SJCRH30 (cell line): ENCODE data around the gene ADM. TPM values are rescaled to one million over a fixed set of nuclear protein-coding genes. Genes with fewer than 3 reads are reported as not detected.
A peak's percentile ranks its signal among the peaks of the same experiment; 100 is the strongest.

ENCODE experiments used
- DNase-seq, 2 experiments: peaks; one replicate each; pipeline ENCODE4 v3.0.0-alpha.2; 2015 to 2020
- H3K27ac ChIP-seq: fragments of 250-450 bp; sonication (Bioruptor Pico); 2 replicates; pipeline ENCODE4 v1.5.1; 2020; ENCODE audit warnings: mild to moderate bottlenecking, moderate library complexity
- H3K27me3 ChIP-seq: fragments of 250-450 bp; sonication (Bioruptor Pico); 2 replicates; pipeline ENCODE4 v1.5.1; 2020; ENCODE audit warnings: mild to moderate bottlenecking, moderate library complexity
- H3K36me3 ChIP-seq: fragments of 250-450 bp; sonication (Bioruptor Pico); 2 replicates; pipeline ENCODE4 v1.5.1; 2020; ENCODE audit warnings: mild to moderate bottlenecking, moderate library complexity
- H3K4me1 ChIP-seq: fragments of 250-450 bp; sonication (Bioruptor Pico); 2 replicates; pipeline ENCODE4 v1.5.1; 2020; ENCODE audit warnings: mild to moderate bottlenecking, moderate library complexity
- H3K4me3 ChIP-seq: fragments of 250-450 bp; sonication (Bioruptor Pico); 2 replicates; pipeline ENCODE4 v1.5.1; 2020; ENCODE audit warnings: mild to moderate bottlenecking, moderate library complexity
- H3K9me3 ChIP-seq: fragments of 250-450 bp; sonication (Bioruptor Pico); replicated peaks from 2 replicates; pipeline ENCODE4 v1.5.1; 2020; ENCODE audit warnings: mild to moderate bottlenecking, moderate library complexity
- total RNA-seq: library from RNA; depleted of rRNA; stranded (reverse); fragments of >200 nt; shearing (Covaris generic); gene quantifications from 2 replicates; pipeline ENCODE4 v1.2.3, GENCODE V29; 2014

The ADM gene
- total RNA-seq, 1 experiment from 2014 or later, result 2.3 TPM

- DNase-seq, result no peak
- H3K27ac ChIP-seq, result no peak overlapping the region
- H3K36me3 ChIP-seq, result no peaks in the 10 kb centered on the region
- peak overlapping the region; percentile 64 for H3K4me3 ChIP-seq
- H3K9me3 ChIP-seq, result no peaks in the 10 kb centered on the region
- H3K27me3 ChIP-seq, result no peaks in the 10 kb centered on the region
- peaks cover 23% of the 10 kb centered on the region for H3K4me1 ChIP-seq
These were observed 3.1 kb upstream of the ADM start for GRCh38 chr11:10301656-10302358.

GRCh38 chr11:10302359-10302743 lies 2.5 kb upstream of the ADM start:
- Histone ChIP-seq H3K27ac (peak overlapping the region; percentile 63; the same call in 1 of the 2 replicates), H3K27me3 (no peaks in the 10 kb centered on the region), H3K36me3 (no peaks in the 10 kb centered on the region), H3K4me3 (peak overlapping the region; percentile 64), H3K4me1 (peaks cover 22% of the 10 kb centered on the region), H3K9me3 (no peaks in the 10 kb centered on the region)
- peak in 1 of 2 experiments; percentile 33 for DNase-seq

- H3K27ac ChIP-seq, result peak overlapping the region; percentile 63; the same call in 1 of the 2 replicates
- H3K36me3 ChIP-seq, result no peaks in the 10 kb centered on the region
- peak in 1 of 2 experiments; percentile 44 for DNase-seq
- peaks cover 16% of the 10 kb centered on the region for H3K4me1 ChIP-seq
- H3K27me3 ChIP-seq, result no peaks in the 10 kb centered on the region
- peak overlapping the region; percentile 64 for H3K4me3 ChIP-seq
- no peaks in the 10 kb centered on the region for H3K9me3 ChIP-seq
These were observed 1.9 kb upstream of the ADM start for GRCh38 chr11:10302744-10303557.

GRCh38 chr11:10303558-10304363 lies 1.1 kb upstream of the ADM start:
- no peaks in the 10 kb centered on the region for H3K9me3 ChIP-seq
- peak overlapping the region; percentile 63 for H3K27ac ChIP-seq
- no peak for DNase-seq
- H3K4me1 ChIP-seq, result peaks cover 11% of the 10 kb centered on the region
- peak overlapping the region; percentile 64 for H3K4me3 ChIP-seq
- no peaks in the 10 kb centered on the region for H3K27me3 ChIP-seq
- H3K36me3 ChIP-seq, result no peaks in the 10 kb centered on the region

- H3K27me3 ChIP-seq, result no peaks in the 10 kb centered on the region
These were observed 540 bp downstream of the ADM start for GRCh38 chr11:10305262-10305963.

GRCh38 chr11:10305964-10306918 lies 1.4 kb downstream of the ADM start:
- no peak for DNase-seq
- Histone ChIP-seq H3K36me3 (no peaks in the 10 kb centered on the region), H3K27ac (no peak overlapping the region), H3K27me3 (no peaks in the 10 kb centered on the region), H3K9me3 (no peaks in the 10 kb centered on the region), H3K4me1 (peaks cover 9% of the 10 kb centered on the region), H3K4me3 (no peak overlapping the region)

More at GRCh38 chr11:10305262-10305963, 540 bp downstream of the ADM start:
- no peak for DNase-seq
- H3K27ac ChIP-seq, result no peak overlapping the region; the same call in 1 of the 2 replicates
- peak overlapping the region; percentile 64 for H3K4me3 ChIP-seq
- H3K9me3 ChIP-seq, result no peaks in the 10 kb centered on the region
- H3K4me1 ChIP-seq, result peaks cover 11% of the 10 kb centered on the region
- H3K36me3 ChIP-seq, result no peaks in the 10 kb centered on the region

- Histone ChIP-seq H3K9me3 (no peaks in the 10 kb centered on the region), H3K36me3 (no peaks in the 10 kb centered on the region), H3K4me1 (peaks cover 1% of the 10 kb centered on the region; the same call in 1 of the 2 replicates), H3K27ac (no peak overlapping the region), H3K4me3 (no peak overlapping the region), H3K27me3 (no peaks in the 10 kb centered on the region)
- no peak for DNase-seq
These were observed 2.1 kb downstream of the ADM start for GRCh38 chr11:10307022-10307399.

- peak; percentile 89 to 91 for DNase-seq
- peak overlapping the region; percentile 84 for H3K27ac ChIP-seq
- no peaks in the 10 kb centered on the region for H3K9me3 ChIP-seq
- H3K27me3 ChIP-seq, result no peaks in the 10 kb centered on the region
- H3K4me3 ChIP-seq, result peak overlapping the region; percentile 57
- H3K4me1 ChIP-seq, result no peaks in the 10 kb centered on the region
- no peaks in the 10 kb centered on the region for H3K36me3 ChIP-seq
These were observed 2.7 kb downstream of the ADM start for GRCh38 chr11:10307400-10308200.

GRCh38 chr11:10308201-10308954 lies 3.5 kb downstream of the ADM start:
- no peaks in the 10 kb centered on the region for H3K27me3 ChIP-seq
- peak overlapping the region; percentile 84 for H3K27ac ChIP-seq
- H3K9me3 ChIP-seq, result no peaks in the 10 kb centered on the region
- H3K36me3 ChIP-seq, result no peaks in the 10 kb centered on the region
- peak overlapping the region; percentile 57 for H3K4me3 ChIP-seq
- no peaks in the 10 kb centered on the region for H3K4me1 ChIP-seq
- no peak for DNase-seq

GRCh38 chr11:10309163-10310093 lies 4.6 kb downstream of the ADM start:
- H3K36me3 ChIP-seq, result no peaks in the 10 kb centered on the region
- DNase-seq, result no peak
- H3K4me3 ChIP-seq, result no peak overlapping the region
- no peaks in the 10 kb centered on the region for H3K9me3 ChIP-seq
- no peaks in the 10 kb centered on the region for H3K27me3 ChIP-seq
- H3K4me1 ChIP-seq, result no peaks in the 10 kb centered on the region
- no peak overlapping the region for H3K27ac ChIP-seq

GRCh38 chr11:10310301-10310841 lies 5.5 kb downstream of the ADM start:
- H3K4me3 ChIP-seq, result no peak overlapping the region
- DNase-seq, result no peak
- H3K4me1 ChIP-seq, result no peaks in the 10 kb centered on the region
- no peaks in the 10 kb centered on the region for H3K36me3 ChIP-seq
- H3K27ac ChIP-seq, result no peak overlapping the region
- no peaks in the 10 kb centered on the region for H3K9me3 ChIP-seq
- H3K27me3 ChIP-seq, result no peaks in the 10 kb centered on the region
